GDM1 (cell line): ENCODE data around the gene TACC2.

Source experiments
- DNase-seq: peaks from one replicate; lab custom pipeline; 2025; lab: John Stamatoyannopoulos, UW

The TACC2 gene

DNA sequence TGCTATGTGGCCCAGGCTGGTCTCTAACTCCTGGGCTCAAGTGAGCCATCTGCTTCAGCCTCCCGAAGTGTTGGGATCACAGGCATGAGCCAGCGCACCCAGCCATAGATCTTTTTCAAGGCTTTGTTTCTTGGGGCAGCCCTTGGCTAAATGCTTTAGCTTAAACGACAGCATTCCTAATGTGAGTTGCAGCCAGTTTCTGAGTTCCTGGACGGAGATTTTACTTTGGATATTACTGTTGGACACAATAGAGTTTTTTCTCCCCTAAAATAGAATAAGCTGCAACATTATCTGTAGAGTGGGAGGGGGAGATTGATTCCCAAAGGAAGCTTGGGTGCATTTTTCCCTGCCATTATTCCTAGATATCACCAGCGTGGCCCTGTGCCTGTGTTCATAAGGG is 179.1 kb downstream of the TACC2 start:
- no peak for DNase-seq

DNA sequence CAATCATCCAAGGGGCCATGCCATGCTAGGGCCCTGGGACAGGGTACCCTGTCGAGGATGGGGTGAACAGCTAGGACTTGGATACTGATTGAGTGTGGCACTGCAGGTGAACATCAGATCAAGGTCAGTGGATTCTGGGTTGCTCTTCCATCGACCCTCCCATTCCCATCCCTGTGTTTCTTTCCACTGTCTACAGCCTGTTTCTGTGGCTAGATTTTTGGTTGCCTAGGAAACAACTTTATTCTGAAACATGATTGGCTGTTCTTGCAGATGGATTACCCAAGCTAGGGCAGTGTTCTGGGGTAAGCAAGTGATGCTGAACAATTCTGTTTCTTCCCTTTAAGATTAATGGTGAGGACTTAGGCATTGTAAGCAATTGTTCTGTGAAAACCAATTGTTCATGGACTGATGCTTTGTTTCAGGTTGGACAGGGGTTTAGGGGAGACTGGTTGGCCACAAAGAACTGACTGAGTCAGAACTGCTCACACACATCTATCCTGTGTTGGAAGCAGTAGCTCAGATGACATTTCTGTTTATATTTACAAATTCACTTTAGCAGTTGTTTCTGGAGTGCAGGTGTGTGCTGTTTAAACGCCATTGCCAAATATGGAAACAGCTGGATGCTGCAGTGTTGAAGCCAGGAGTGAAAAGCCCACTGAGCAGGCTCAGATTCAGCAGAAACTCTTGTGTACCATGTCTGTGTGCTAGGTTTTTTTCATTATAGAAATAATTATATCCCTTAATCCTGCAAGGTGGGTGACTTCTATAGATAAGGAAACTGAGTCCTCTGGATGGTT is 179.8 kb downstream of the TACC2 start:
- DNase-seq: no peak

DNA sequence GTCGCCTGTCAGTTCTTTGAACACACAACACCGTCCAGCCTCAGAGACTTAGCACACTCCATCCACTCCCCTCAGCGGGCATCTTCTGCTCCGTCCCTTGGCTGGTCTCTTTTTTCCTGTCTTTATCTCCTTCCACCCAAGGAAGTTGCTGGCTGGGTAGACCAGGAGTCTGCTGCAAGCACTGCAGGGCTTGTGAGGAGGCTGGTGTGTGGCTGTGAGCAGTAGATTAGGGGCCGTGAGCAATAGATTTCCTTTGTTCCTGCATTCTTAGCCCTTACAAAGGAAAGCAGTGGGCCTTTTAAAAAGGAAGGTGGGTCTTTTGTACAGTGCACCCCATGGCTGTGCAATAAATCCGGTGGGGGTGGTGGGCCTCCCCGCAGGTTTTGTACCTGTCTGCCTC is 181.8 kb downstream of the TACC2 start:
- no peak for DNase-seq

DNA sequence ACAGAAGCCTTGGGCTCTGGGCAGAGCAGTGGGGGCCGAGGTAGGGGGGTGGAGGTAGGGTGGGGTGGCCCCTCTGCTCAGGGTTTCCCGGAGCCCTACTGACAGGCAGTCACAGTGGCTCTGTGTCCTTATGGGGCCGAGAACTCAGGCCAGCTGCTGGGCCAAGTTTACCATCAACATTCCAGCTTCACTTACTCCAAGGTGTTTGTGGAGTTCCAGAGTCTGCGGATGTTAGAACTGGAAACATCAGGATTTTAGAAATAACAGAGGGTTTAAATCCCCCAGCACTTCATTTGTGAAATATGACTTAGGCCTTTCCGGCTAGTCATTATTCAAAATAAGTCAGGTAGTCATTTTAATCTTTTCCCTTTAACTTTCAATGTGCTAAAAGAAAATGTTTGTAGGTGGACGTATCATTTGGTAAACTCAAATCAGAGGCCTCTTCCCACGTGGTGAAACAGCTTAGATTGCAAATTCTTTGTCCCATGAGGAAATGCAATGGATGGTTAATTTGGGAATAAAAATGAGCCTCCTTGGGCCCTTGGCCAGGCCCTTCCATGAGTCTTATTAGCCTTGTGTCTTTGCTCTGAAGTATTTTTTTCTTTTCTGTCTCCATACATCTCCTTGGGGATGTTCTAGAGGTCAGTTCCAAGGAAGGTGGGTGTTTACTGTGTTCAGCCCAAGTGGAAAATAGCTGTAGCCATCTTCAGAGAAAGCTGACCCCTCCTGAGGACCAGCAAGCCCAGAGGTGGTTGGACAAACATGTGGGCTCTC is 182.5 kb downstream of the TACC2 start:
- DNase-seq: no peak

DNA sequence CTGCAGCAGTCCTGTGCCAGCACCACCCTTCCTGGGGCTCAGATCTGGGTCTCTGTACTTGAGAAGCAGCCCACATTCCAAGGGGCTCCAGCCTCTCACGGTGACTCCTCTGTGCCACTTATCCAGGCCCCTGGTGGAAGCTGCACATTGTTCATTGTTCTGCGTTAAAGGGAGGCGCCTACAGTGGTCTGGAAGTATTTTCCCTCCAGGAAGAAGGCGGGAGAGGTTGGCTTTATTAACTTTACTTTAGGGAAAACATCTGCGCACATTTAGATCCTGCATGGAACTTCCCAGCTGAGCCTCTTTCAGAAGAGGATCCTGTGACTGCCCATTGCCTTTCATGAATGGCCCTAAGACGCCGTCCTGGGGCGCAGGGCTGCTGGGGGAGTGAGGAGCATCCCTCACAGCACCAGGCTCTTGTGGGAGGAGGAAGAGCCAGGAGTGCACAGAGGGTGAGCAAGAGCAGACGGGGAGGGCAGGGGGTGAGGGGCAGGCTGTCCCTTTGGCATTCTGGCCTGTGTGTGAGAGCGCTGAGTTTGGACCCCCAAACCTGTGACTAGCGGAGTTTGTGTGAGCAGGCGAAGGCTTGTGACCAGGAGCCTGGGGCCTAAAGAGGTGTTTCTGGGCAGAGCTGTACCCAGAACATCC is 183.5 kb downstream of the TACC2 start:
- no peak for DNase-seq

DNA sequence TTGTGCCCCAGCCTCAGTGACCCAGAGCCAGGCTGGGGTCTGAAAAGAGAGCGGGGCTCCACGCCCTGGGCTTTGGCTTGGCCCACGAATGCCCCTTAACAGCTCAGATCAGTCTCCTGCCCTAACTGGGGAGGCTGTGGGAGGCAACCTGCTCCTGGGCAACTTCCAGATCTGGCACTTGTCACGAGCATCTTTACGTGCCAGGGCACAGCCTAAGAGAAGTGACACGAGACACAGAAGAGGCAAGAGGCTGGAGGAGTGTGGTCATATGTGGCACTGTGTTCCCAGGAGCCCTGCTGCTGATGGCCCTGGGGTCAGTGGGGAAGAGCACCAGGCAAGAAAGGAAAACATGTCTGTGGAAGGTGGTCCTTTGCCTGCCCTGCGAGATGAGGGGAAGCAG is 184.4 kb downstream of the TACC2 start:
- no peak for DNase-seq

DNA sequence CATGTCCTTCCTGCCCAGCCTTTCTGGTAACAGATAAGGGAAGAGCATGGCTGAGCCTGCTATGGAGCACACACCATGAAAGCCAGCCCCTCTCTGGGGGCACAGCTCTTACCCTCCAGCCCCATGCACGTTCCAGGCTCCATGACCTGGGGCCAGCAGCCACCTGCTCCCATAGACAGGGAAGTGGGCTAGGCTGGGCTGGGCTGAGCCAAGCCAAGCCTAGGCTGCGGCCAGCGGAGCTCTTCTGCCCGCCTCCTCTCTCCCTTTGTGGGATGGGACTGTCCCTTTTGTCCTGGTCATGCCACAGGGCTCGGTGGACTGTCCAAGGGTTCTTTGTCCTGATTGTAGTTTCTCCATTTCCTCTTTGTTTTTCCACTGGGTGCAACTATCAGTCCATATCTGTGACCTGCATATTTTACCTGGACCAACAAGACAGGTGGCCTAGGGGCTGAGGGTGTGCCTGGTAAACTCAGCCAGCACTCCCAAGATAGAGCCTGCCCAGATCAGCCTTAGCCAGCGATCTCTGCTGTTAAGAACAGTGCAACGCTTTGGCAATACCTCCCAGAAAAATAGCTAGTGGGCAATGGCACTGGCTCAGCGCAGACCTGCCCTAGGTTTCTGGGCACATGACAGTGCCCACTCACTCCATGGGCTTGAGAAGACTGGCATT is 184.9 kb downstream of the TACC2 start:
- no peak for DNase-seq

DNA sequence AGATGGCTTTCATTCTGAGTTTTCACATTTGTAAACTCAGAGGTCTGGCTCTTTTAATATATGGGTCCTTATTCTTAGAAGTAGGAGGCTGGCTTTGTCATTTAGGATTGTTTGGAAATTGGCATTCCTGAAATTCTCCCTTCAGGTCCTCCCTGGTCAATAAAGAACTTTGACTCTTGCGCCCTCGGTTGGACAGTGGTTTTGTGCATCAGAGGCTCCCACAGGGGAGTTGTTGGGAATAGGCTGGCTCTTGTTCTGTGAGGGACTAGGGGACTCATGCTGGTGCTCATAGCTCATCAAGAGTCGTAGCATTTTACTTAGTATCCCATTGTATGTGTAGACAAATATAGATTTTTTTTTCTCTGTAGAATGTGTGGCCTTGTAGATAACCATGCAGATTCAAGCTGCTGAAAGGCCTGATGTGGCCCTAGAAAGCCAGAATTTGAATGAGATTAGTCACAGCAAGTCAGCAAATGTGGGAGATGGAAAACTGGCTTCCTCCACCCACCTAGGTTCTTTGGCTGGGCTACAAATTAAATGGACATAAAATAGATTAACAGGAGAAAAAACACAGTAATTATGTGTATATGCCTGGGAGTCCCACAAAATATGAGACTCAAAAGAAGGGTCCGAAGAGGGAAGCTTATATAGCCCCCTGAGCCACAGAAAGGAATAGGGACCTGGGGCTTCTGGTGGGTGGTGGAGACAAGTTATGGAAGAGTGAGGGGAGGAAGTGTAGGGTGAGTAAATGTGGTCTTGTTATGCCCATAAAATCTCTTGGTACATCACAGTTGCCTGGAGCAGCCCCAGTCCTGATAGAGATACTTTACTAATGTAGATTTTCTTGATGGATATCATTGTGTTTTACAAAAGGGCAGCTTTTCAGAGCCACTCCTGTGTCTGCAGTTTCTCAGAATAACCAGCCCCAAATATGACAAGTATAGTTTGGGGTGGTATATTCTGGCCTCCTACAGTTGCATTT is 187.6 kb downstream of the TACC2 start:
- no peak for DNase-seq

DNA sequence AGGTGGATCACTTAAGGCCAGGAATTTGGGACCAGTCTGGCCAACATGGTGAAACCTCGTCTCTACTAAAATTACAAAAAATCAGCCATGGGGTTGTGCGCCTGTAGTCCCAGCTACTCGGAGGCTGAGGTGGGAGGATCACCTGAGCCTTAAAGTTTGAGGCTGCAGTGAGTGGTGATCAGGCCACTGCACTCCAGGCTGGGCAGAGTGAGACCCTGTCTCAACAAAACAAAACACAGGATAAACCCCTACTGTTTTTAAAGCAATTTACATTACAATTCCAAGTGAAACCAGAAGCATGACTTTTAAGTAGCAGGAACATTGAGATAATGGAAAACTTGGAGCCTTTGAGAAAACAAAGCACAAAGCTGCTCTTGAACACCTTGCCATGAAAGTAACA is 189.7 kb downstream of the TACC2 start:
- DNase-seq: no peak

DNA sequence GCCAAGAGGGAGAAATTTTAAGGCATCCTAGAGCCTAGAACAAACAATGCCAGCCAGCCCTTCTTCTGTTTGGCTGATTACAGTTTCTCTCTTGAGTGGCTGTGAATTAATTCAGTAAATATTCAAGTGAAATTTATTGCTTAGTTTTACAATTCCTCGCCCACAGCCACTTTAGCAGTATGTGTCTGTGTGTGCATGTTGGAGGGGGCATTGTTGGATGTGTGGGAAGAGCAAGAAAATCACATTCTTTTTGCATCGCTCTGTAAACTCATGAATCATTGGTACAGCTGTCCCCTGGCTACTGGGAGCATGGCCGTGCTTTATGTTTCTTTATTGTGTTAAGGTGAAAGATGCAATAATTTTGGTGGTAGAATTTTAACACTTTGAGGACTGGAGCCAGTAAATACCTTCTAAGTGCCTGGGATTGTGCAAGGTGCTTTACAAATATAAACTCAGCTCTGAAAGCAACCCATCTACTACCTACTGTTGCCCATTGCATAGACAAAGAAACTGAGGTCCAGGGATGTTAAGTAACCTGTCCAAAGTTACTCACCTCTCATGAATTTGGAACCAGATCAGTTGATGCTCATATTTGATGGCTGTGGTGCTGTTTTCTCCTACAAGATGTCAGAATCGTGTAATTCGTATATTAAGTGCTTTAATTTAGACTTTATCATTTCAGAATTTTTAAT is 192.2 kb downstream of the TACC2 start:
- no peak for DNase-seq

DNA sequence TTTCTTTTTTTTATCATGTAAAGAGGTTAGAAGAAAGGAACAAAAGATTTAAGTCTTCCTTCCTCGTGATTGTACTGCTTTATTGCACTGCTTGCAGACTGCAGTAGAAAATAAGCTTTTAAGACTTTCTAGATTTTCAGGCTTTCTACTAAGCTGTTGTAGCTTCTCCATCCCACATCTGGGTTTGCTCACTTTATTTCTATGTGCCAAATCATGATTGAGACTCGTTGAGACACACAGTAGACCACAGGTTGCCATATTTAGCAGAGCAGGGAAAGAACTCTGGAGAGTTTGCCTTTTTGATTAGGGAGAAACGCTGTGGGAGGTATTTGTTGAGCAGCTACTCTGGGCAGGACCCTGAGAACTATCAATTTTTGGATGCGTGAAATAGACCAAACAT is 192.9 kb downstream of the TACC2 start:
- no peak for DNase-seq

DNA sequence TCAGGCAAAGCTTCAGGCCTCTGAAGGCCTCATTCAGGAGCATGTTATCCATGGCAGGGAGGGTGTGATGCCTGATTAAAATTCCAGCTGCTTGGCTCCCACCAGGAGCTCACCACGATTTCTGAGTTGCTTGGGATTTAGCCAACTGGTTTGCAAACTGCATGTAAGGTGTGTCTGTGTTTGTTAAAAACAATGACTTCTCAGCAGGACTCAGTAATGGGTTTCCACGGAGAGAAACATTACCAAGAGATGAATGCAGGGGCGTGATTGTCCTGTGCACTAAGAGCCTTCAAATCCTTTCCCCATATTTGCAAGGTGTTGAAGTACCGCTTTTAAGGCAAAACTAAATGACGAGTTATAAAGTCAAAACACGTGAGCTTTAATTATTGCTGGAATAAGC is 193.3 kb downstream of the TACC2 start:
- no peak for DNase-seq

DNA sequence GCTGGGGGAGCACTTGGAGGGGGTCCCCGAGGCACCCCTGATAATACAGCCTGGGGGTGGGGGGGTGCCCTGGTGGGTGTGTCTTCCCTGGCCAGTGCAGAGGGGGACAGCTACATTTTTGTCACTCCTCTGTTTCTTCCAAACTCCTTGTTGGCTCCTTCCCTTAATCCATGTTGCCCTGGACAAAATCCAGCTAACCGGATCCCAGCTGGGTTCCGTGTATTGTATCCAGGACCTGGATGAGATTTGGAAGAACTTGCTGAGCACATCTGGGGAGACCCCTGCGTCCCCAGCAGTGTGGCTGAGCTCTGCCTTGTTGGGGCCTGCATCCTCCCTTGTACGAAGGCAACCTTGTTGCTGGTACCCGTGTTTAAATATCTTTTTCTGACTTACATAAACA is 195.3 kb downstream of the TACC2 start:
- DNase-seq: no peak

DNA sequence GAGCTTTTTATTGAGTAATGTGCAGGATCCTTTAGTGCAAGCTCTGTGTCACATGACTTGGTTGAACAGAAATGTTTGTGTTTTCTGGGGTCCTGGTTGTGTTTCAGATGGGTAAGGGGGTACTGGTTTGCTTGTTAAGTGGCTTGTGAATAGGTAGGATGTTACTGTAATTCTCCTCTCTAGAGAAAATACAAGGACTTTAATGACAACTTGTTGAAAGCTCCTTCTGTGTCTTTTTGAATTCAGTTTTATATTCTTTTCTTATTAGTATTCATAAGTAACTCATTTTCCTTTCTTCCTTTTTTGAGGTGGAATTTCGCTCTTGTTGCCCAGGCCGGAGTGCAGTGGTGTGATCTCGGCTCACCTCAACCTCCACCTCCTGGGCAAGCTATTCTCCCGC is 196.7 kb downstream of the TACC2 start:
- DNase-seq: no peak

DNA sequence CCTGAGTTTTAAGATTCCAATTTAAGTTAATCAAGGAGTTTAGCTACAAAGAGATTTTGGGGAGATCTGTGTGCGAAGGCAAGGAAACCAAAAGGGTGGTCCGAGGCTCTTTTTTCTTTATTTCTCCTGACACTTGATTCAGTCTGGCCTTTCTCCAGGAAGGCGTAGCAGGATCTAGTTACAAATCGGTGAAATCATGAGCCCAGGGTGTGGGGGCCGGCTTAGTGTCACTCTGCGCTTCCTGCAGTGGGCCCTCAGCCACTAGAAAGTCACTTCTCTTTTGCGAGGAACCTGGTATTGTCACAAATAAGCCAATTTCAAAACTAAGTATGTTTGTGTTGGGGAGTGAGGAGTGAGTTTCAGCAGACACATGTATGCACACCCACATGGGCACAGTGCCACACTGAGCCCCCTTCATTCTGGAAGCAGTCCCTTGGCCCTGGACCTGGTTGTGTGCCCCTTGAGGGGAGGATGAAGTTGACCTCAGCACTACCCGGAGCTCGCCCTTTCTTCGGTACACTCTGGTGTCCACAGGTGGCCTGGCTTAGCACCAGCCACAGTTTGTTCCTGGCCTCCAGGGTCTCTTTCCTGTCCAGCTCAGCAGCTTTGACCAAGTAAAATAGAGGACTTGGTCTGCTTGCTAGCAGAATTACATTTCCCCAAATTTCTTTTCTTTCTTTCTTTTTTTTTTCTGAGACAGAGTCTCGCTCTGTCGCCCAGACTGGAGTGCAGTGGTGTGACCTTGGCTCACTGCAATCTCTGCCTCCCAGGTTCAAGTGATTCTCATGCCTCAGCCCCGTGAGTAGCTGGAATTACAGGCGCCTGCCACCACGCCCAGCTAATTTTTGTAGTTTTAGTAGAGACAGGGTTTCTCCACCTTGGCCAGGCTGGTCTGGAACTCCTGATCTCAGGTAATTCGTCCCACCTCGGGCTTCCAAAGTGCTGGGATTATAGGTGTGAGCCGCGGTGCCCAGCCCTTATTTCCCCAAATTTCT is 198.2 kb downstream of the TACC2 start:
- DNase-seq: no peak

DNA sequence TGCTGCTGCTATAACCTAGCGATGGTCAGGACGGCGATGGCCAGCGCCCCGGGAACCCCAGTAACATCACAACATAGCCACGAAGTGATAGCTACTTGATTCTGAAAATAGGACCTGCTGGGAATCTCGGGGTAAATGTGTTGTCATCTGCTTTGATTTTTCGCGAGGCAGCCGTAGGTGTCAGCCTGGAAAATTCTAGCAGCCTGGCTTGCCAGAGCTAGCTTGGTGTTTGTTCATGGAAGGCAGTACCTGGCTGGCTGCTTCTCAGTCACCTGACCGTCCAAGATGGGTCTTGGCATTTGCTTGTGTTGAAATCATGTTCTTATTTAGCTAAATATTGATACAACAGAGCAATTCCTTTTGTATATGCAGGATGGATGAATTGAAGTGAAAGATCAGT is 199.7 kb downstream of the TACC2 start:
- DNase-seq: no peak

DNA sequence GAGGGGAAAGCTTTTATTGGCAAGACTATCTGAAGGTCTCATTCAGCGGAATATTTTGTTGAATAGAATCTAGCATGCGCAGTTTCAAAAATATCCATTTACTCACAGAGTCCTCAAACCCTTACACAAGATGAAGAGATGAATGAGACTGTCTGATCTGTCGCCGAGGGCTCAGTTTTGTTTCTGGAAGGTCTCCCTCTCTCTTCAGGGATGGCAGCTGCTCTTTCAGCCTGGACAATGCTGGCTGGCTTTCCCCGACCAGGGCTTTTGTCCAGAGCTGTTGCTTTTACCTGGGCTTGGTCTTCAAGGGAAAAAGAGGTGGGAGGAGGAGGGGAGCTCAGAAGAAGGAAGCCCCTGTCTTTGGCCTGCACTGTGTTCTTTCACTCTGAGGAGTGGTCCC is 200.2 kb downstream of the TACC2 start:
- no peak for DNase-seq

DNA sequence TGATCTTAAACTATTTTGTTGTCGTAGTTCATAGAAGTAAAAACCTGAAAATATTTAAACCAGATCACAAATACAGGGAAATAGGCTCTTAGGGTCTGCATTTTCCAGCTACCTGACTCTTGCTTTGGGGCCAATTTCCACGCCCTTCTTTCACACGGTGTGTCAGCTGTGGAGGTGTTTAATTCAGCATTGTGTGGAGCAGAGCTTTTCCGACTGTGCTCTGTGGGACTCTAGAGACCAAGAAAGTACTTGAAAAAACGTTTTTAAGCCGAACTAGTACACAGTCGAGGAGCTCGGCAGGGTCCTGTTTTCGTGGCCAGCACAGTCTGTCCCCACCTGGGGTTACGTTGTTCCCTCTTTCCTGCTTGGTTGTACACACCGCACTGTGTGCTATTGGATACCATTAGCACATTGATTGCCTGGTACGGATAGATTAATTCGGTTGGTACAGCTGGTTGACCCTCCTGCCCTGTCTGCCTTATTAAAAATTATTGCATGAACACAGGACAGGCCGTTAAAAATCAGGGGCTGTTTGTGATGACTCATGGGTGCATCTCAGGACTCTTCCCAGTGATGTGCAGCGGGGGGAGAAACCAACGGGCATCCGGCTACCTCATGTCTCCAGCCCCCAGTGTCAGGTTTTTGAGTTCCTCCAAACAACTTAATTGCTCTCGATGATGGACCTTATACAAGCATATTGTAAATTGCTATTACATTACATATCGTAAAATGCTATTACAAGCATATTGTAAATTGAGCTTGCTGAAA is 201.4 kb downstream of the TACC2 start:
- no peak for DNase-seq
